Activated T-cell treated with anti-CD3 and anti-CD28 coated beads, Interleukin-2, amount 50 U/mL, for 72 hours (primary cell): ENCODE data around the gene OLFM2. TPM values are rescaled to one million over a fixed set of nuclear protein-coding genes. Genes with fewer than 3 reads are reported as not detected.
"Not testable (repeated sequence)": the region's sequence is repeated elsewhere in the genome, so short reads cannot be mapped to it uniquely, and the experiment has no call there.

ENCODE experiments used
- ATAC-seq, 2 donors: fragments of 150-1000 bp; cut with Tn5 transposase; replicated peaks in 1 of 2; 2 replicates each; pipeline ENCODE4 v1.10.0; 2021; ENCODE audit warnings: moderate library complexity in 2 of 2, mild to moderate bottlenecking in 1 of 2
- DNase-seq, 2 donors: peaks; one replicate each; pipeline ENCODE4 v3.0.0; 2021 to 2022; ENCODE audit warnings: mixed read lengths in 1 of 2
- H3K27ac Mint-ChIP-seq: one replicate; pipeline ENCODE4 v1.8.0; 2022; ENCODE audit warnings: mild to moderate bottlenecking, moderate library complexity, mixed read lengths
- H3K27me3 Mint-ChIP-seq: one replicate; pipeline ENCODE4 v1.8.0; 2022; ENCODE audit warnings: low read depth, mixed read lengths
- H3K36me3 Mint-ChIP-seq, 2 donors: one replicate each; pipeline ENCODE4 v1.8.0; 2022; ENCODE audit warnings: mixed read lengths in 2 of 2, mild to moderate bottlenecking in 1 of 2; ENCODE audit not compliant: insufficient read depth in 2 of 2
- H3K4me1 Mint-ChIP-seq: one replicate; pipeline ENCODE4 v1.8.0; 2022; ENCODE audit warnings: low read depth, mixed read lengths
- H3K4me3 Mint-ChIP-seq, 2 donors: one replicate each; pipeline ENCODE4 v1.8.0; 2022; ENCODE audit warnings: mild to moderate bottlenecking in 2 of 2, mixed read lengths in 2 of 2, moderate library complexity in 2 of 2
- H3K9me3 Mint-ChIP-seq, 2 donors: one replicate each; pipeline ENCODE4 v1.8.0; 2022; ENCODE audit warnings: mixed read lengths in 2 of 2
- total RNA-seq, 2 donors: library from RNA; stranded (reverse); gene quantifications; one replicate each; pipeline ENCODE4 v1.2.3, GENCODE V29; 2022

The OLFM2 gene
- total RNA-seq, 2 donors from 2014 or later, result 1.1 to 1.2 TPM

- ATAC-seq, result no peak
- Mint-ChIP-seq H3K27me3 (no peaks in the 10 kb centered on the region), H3K4me1 (peaks cover 87% of the 10 kb centered on the region), H3K36me3 (no peaks in the 10 kb centered on the region), H3K27ac (no peak overlapping the region), H3K9me3 (no peaks in the 10 kb centered on the region), H3K4me3 (no peak overlapping the region)
- DNase-seq, result no peak
Observed at GRCh38 chr19:9860407-9860806, 75.9 kb downstream of the OLFM2 start.

- Mint-ChIP-seq H3K4me3 (peak overlapping the region; percentile 78 to 87), H3K27me3 (no peaks in the 10 kb centered on the region), H3K9me3 (no peaks in the 10 kb centered on the region), H3K27ac (peak overlapping the region; percentile 59), H3K4me1 (peaks cover 76% of the 10 kb centered on the region), H3K36me3 (peaks cover 0 to under 1% of the 10 kb centered on the region in 2 donors)
- DNase-seq, result no peak
- no peak for ATAC-seq
Observed at GRCh38 chr19:9858766-9859165, 77.5 kb downstream of the OLFM2 start.

- peak overlapping the region; percentile 68 for H3K27ac Mint-ChIP-seq
Observed at GRCh38 chr19:9857920-9858746, 78.2 kb downstream of the OLFM2 start.

GRCh38 chr19:9857076-9857721 lies 79.1 kb downstream of the OLFM2 start:
- H3K4me1 Mint-ChIP-seq, result peaks cover 72% of the 10 kb centered on the region
- peaks cover 0 to 1% of the 10 kb centered on the region in 2 donors for H3K36me3 Mint-ChIP-seq
- no peaks in the 10 kb centered on the region for H3K27me3 Mint-ChIP-seq
- H3K4me3 Mint-ChIP-seq, result peak overlapping the region; percentile 78 to 87
- ATAC-seq (no peak), DNase-seq (no peak)
- H3K9me3 Mint-ChIP-seq, result no peaks in the 10 kb centered on the region
- H3K27ac Mint-ChIP-seq, result peak overlapping the region; percentile 68

More at GRCh38 chr19:9857920-9858746, 78.2 kb downstream of the OLFM2 start:
- Mint-ChIP-seq H3K36me3 (peaks cover 0 to 1% of the 10 kb centered on the region in 2 donors), H3K27me3 (no peaks in the 10 kb centered on the region), H3K4me1 (peaks cover 75% of the 10 kb centered on the region), H3K4me3 (peak overlapping the region; percentile 78 to 87), H3K9me3 (no peaks in the 10 kb centered on the region)
- DNase-seq (no peak), ATAC-seq (peak; percentile 76 to 79)

GRCh38 chr19:9856609-9857008 lies 79.7 kb downstream of the OLFM2 start:
- Mint-ChIP-seq H3K4me1 (peaks cover 69% of the 10 kb centered on the region), H3K27ac (no peak overlapping the region), H3K36me3 (peaks cover 0 to 1% of the 10 kb centered on the region in 2 donors), H3K27me3 (no peaks in the 10 kb centered on the region), H3K9me3 (no peaks in the 10 kb centered on the region), H3K4me3 (no peak overlapping the region)
- ATAC-seq (no peak), DNase-seq (no peak)

- ATAC-seq, result no peak
- Mint-ChIP-seq H3K27ac (no peak overlapping the region), H3K4me3 (no peak overlapping the region)
Observed at GRCh38 chr19:9854282-9854846, 82.0 kb downstream of the OLFM2 start.

GRCh38 chr19:9850235-9850959 lies 85.9 kb downstream of the OLFM2 start:
- Mint-ChIP-seq H3K27me3 (no peaks in the 10 kb centered on the region), H3K27ac (no peak overlapping the region), H3K4me1 (peaks cover 27% of the 10 kb centered on the region), H3K4me3 (no peak overlapping the region), H3K9me3 (no peaks in the 10 kb centered on the region), H3K36me3 (peaks cover 0 to 1% of the 10 kb centered on the region in 2 donors)
- DNase-seq (no peak), ATAC-seq (no peak)

More at GRCh38 chr19:9854282-9854846, 82.0 kb downstream of the OLFM2 start:
- no peak for DNase-seq
- H3K27me3 Mint-ChIP-seq, result no peaks in the 10 kb centered on the region
- H3K4me1 Mint-ChIP-seq, result peaks cover 52% of the 10 kb centered on the region
- H3K36me3 Mint-ChIP-seq, result peaks cover 0 to 1% of the 10 kb centered on the region in 2 donors
- no peaks in the 10 kb centered on the region for H3K9me3 Mint-ChIP-seq

GRCh38 chr19:9849791-9850190 lies 86.5 kb downstream of the OLFM2 start:
- ATAC-seq, result no peak
- H3K9me3 Mint-ChIP-seq, result no peaks in the 10 kb centered on the region
- peaks cover 1 to 2% of the 10 kb centered on the region in 2 donors for H3K36me3 Mint-ChIP-seq
- H3K27me3 Mint-ChIP-seq, result no peaks in the 10 kb centered on the region
- no peak overlapping the region for H3K4me3 Mint-ChIP-seq
- peaks cover 27% of the 10 kb centered on the region for H3K4me1 Mint-ChIP-seq
- DNase-seq, result no peak
- no peak overlapping the region for H3K27ac Mint-ChIP-seq

- peaks cover 2 to 8% of the 10 kb centered on the region in 2 donors for H3K36me3 Mint-ChIP-seq
- no peak for DNase-seq
- no peaks in the 10 kb centered on the region for H3K9me3 Mint-ChIP-seq
- ATAC-seq, result no peak
- no peak overlapping the region for H3K4me3 Mint-ChIP-seq
- no peak overlapping the region for H3K27ac Mint-ChIP-seq
- H3K27me3 Mint-ChIP-seq, result no peaks in the 10 kb centered on the region
- peaks cover 23% of the 10 kb centered on the region for H3K4me1 Mint-ChIP-seq
Observed at GRCh38 chr19:9848762-9849161, 87.6 kb downstream of the OLFM2 start.

GRCh38 chr19:9848060-9848459 lies 88.3 kb downstream of the OLFM2 start:
- peaks cover 5 to 8% of the 10 kb centered on the region in 2 donors for H3K36me3 Mint-ChIP-seq
- H3K27ac Mint-ChIP-seq, result no peak overlapping the region

GRCh38 chr19:9847087-9847671 lies 89.1 kb downstream of the OLFM2 start:
- H3K27ac Mint-ChIP-seq, result no peak overlapping the region
- no peak overlapping the region for H3K4me3 Mint-ChIP-seq
- H3K9me3 Mint-ChIP-seq, result no peaks in the 10 kb centered on the region
- ATAC-seq, result peak; percentile 80 to 81
- no peaks in the 10 kb centered on the region for H3K27me3 Mint-ChIP-seq
- peaks cover 7 to 8% of the 10 kb centered on the region in 2 donors for H3K36me3 Mint-ChIP-seq
- peak; percentile 47 to 59 for DNase-seq
- H3K4me1 Mint-ChIP-seq, result peaks cover 11% of the 10 kb centered on the region

More at GRCh38 chr19:9848060-9848459, 88.3 kb downstream of the OLFM2 start:
- H3K27me3 Mint-ChIP-seq, result no peaks in the 10 kb centered on the region
- peak; percentile 29 to 45 for DNase-seq
- peaks cover 18% of the 10 kb centered on the region for H3K4me1 Mint-ChIP-seq
- no peaks in the 10 kb centered on the region for H3K9me3 Mint-ChIP-seq
- H3K4me3 Mint-ChIP-seq, result no peak overlapping the region
- peak; percentile 36 to 44 for ATAC-seq

- not testable (repeated sequence) for DNase-seq, H3K27ac Mint-ChIP-seq, H3K9me3 Mint-ChIP-seq, ATAC-seq, H3K4me1 Mint-ChIP-seq, H3K27me3 Mint-ChIP-seq, H3K4me3 Mint-ChIP-seq
- H3K36me3 Mint-ChIP-seq, result peaks cover 8 to 18% of the 10 kb centered on the region in 2 donors
Observed at GRCh38 chr19:9843626-9844273, 92.6 kb downstream of the OLFM2 start.
